BE2C (cell line): ENCODE results near the gene HNRNPUL1.

ENCODE experiments used
- DNase-seq: peaks from one replicate; pipeline ENCODE4 v3.0.0-alpha.2; 2020
- H3K27me3 ChIP-seq: fragments of 250-450 bp; sonication (Bioruptor Pico); 2 replicates; pipeline ENCODE4 v1.5.1; 2020; ENCODE audit warnings: mild to moderate bottlenecking
- H3K36me3 ChIP-seq: fragments of 250-450 bp; sonication (Bioruptor Pico); 2 replicates; pipeline ENCODE4 v1.5.1; 2020; ENCODE audit warnings: mild to moderate bottlenecking
- H3K4me1 ChIP-seq: fragments of 250-450 bp; sonication (Bioruptor Pico); 2 replicates; pipeline ENCODE4 v1.5.1; 2020
- H3K4me3 ChIP-seq: 2 replicates; pipeline ENCODE4 v1.5.1; 2011; ENCODE audit warnings: low read depth, low read length
- H3K9me3 ChIP-seq: fragments of 250-450 bp; sonication (Bioruptor Pico); 2 replicates; pipeline ENCODE4 v1.5.1; 2020
- TF ChIP-seq, protein P1 (sequence below): IDR thresholded peaks from 2 replicates; pipeline ENCODE4 v1.5.1; 2012; ENCODE audit warnings: mild to moderate bottlenecking, low read depth, low read length

Gene HNRNPUL1

DNA sequence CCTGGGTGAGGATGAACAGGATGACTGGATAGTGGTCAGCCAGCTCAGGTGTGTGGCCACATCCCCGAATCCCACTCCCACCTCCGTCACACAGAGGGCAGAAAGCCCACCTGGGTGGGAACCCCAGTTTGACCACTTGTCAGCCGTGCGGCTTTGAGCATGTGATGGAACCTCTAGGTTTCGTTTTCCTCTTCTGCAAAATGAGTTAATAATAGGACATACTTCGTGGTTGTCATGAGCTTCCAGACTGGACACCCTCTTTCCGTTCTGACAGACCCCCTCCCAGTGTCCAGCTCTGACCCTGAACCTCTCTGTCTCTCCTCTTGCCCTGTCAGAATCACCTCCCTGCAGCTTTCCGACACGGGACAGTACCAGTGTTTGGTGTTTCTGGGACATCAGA, 43.4 kb upstream of the HNRNPUL1 start:
- DNase-seq: no peak
- no peaks in the 10 kb centered on the region for H3K36me3 ChIP-seq
- H3K4me3 ChIP-seq: no peak overlapping the region
- TF ChIP-seq, protein P1, sequence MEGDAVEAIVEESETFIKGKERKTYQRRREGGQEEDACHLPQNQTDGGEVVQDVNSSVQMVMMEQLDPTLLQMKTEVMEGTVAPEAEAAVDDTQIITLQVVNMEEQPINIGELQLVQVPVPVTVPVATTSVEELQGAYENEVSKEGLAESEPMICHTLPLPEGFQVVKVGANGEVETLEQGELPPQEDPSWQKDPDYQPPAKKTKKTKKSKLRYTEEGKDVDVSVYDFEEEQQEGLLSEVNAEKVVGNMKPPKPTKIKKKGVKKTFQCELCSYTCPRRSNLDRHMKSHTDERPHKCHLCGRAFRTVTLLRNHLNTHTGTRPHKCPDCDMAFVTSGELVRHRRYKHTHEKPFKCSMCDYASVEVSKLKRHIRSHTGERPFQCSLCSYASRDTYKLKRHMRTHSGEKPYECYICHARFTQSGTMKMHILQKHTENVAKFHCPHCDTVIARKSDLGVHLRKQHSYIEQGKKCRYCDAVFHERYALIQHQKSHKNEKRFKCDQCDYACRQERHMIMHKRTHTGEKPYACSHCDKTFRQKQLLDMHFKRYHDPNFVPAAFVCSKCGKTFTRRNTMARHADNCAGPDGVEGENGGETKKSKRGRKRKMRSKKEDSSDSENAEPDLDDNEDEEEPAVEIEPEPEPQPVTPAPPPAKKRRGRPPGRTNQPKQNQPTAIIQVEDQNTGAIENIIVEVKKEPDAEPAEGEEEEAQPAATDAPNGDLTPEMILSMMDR: no peak
- no peaks in the 10 kb centered on the region for H3K4me1 ChIP-seq
- no peaks in the 10 kb centered on the region for H3K9me3 ChIP-seq
- peaks cover 35% of the 10 kb centered on the region for H3K27me3 ChIP-seq

DNA sequence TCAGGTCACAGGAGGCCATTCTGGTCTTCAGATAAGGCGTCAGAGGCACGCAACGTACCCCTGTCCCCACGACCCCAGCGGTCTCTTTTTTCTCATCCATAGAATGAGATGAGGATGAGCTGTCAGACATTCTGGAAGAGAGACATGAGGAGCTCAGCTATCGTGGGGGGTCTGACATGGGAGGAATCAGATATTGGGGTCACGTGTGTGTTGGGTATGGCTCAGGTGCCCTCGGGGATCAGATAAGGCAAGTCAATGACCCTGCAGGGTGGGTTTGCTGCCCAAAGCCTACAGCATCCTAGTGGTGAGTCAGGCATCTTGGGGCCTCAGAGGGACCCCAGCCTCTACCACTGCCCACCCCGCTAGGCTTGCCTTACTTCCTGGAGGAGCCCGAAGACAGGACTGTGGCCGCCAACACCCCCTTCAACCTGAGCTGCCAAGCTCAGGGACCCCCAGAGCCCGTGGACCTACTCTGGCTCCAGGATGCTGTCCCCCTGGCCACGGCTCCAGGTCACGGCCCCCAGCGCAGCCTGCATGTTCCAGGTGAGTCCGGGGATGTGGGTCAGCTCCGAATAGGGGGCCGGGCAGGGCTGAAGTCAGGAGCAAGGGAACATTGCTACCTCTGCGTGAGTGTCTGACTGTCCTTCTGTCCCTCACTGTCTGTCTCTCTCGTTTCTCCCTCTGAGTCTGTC, 42.5 kb upstream of the HNRNPUL1 start:
- Histone ChIP-seq H3K4me3 (no peak overlapping the region), H3K27me3 (peaks cover 35% of the 10 kb centered on the region), H3K4me1 (no peaks in the 10 kb centered on the region), H3K9me3 (no peaks in the 10 kb centered on the region), H3K36me3 (no peaks in the 10 kb centered on the region)
- TF ChIP-seq, protein P1: no peak
- no peak for DNase-seq

DNA sequence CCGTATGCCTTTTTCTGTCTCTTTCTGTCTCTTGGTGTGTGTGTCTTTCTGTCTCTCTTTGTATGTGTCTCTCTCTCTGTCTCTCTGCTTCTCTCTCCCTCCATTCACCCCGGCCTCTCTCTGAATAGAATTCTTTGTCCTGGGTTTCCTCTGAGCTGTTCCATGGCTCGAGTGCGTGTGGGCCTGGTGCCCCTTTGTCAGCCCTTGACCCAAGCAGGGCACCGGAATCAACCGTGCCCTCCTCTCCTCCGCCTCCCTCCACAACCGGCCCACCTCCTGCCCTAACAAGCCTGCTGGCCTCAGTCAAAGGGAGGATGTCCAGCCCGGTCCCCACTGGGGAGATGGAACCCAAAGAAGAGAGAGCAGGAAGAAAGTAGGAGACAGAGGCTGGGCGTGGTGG, 41.9 kb upstream of the HNRNPUL1 start:
- Histone ChIP-seq H3K4me1 (no peaks in the 10 kb centered on the region), H3K9me3 (no peaks in the 10 kb centered on the region), H3K36me3 (no peaks in the 10 kb centered on the region), H3K27me3 (peaks cover 35% of the 10 kb centered on the region), H3K4me3 (no peak overlapping the region)
- DNase-seq: no peak
- TF ChIP-seq, protein P1: no peak

DNA sequence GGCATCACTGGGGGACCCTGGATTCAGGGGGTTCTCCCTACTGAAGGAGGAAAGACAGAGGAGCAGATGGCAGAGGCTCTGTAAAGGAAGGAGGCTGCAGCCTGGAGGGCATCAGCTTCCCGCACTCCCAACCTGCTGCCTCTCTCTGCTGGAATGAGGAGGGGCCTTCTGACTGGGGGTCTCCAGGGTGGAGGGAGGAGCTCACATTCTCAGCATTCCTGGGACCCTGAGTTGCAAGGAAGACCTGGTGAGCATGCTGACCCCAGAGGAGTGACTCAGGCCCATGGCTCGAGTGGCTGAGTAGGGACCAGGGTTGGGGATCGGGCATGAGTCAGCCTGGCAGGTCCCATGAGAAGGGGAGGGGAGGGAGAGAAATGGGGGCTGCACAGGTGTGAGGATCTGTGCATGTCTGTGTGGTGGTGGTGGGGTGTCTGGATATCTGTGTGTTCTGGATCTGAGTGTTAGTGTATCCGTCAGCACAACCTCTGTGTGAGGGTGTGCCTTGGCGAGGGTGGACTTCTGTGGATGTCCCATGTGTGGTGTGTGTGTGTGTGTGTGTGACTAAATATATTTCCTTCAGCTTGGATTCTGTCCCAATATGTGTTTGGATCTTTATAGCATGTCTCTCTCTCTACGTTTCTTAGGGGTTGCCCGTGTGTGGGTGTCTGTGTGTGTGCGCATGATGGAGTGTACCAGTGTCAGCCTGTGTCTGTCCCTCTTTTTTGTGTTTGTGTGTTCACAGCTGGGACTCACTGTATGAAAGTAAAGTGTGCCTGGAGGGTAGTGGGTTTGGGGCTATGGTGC, 40.5 kb upstream of the HNRNPUL1 start:
- no peak for DNase-seq
- TF ChIP-seq, protein P1: no peak
- Histone ChIP-seq H3K9me3 (no peaks in the 10 kb centered on the region), H3K4me1 (no peaks in the 10 kb centered on the region), H3K36me3 (no peaks in the 10 kb centered on the region), H3K27me3 (peaks cover 25% of the 10 kb centered on the region), H3K4me3 (no peak overlapping the region)

DNA sequence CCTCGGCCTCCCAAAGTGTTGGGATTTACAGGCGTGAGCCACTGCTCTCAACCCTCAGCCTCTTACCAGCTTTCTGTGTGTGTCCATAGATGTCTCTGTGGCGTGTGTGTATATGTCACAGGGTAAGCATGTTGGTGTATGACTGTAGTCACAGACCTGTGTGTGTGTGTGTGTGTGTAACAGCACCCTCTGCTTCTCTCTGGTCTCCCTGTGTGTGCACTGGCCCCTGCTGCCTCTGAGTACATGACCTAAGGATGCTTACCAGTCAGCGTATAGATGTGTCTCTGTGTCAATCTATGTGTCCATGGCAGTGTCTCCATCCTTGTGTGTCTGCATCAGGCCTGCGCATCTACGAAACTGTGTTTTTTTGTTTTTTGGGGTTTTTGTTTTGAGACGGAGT, 39.5 kb upstream of the HNRNPUL1 start:
- no peak overlapping the region for H3K4me3 ChIP-seq
- peaks cover 20% of the 10 kb centered on the region for H3K27me3 ChIP-seq
- no peak for DNase-seq
- no peaks in the 10 kb centered on the region for H3K4me1 ChIP-seq
- TF ChIP-seq, protein P1: no peak
- no peaks in the 10 kb centered on the region for H3K36me3 ChIP-seq
- H3K9me3 ChIP-seq: no peaks in the 10 kb centered on the region
